Prostate gland (tissue), 2 donors: ENCODE measurements around the gene MBD3. TPM values are rescaled to one million over a fixed set of nuclear protein-coding genes. Genes with fewer than 3 reads are reported as not detected.

ENCODE experiments used
- DNase-seq: peaks from one replicate; pipeline ENCODE4 v3.0.0-alpha.2; 2019; ENCODE audit warnings: low spot score
- H3K27ac ChIP-seq, 2 donors: fragments of 200-600 bp; sonication (generic); 2 replicates each; pipeline ENCODE4 v1.5.1; 2017 to 2019
- H3K27me3 ChIP-seq: fragments of 200-600 bp; sonication (generic); replicated peaks from 2 replicates; pipeline ENCODE4 v1.5.1; 2019; ENCODE audit not compliant: insufficient read depth
- H3K36me3 ChIP-seq, 2 donors: fragments of 200-600 bp; sonication (generic); 1 replicate in 1 of 2; 2 replicates in 1 of 2; pipeline versions ENCODE4 v1.5.1 to v1.8.1; 2017 to 2019
- H3K4me1 ChIP-seq: fragments of 200-600 bp; sonication (generic); replicated peaks from 2 replicates; pipeline ENCODE4 v1.5.1; 2019
- H3K4me3 ChIP-seq, 2 donors: fragments of 200-600 bp; sonication (generic); 2 replicates each; pipeline ENCODE4 v1.5.1; 2017 to 2019
- H3K9me3 ChIP-seq: fragments of 200-600 bp; sonication (generic); 2 replicates; pipeline ENCODE4 v1.5.1; 2017
- POLR2A ChIP-seq: fragments of 450-650 bp; IDR thresholded peaks from one replicate; pipeline ENCODE4 v1.6.1; 2016; ENCODE audit warnings: antibody characterized with exemption, mild to moderate bottlenecking
- POLR2AphosphoS5 ChIP-seq: sonication (generic); formaldehyde crosslinking; IDR thresholded peaks from one replicate; pipeline ENCODE4 v1.6.1; 2017; ENCODE audit warnings: antibody characterized with exemption
- WGBS: methylation state at CpG from one replicate; pipeline ENCODE4 v1.1.5; 2018; 5-methylcytosine and 5-hydroxymethylcytosine counted together
- intact Hi-C: fragments of 100-400 bp; cut with DNase I; formaldehyde crosslinking; loops from one replicate; pipeline ENCODE4 v1.14.2; 2022
- total RNA-seq, 2 donors: library from RNA; depleted of rRNA; stranded (reverse); fragments of >200 nt; gene quantifications; one replicate each; pipeline ENCODE4 v1.1.0, GENCODE V29; 2016
- TF ChIP-seq, protein P1 (sequence below), 4 experiments: fragments of 200-600 bp in 2 of 4; fragments of 450-650 bp in 2 of 4; sonication (generic) in 2 of 4; IDR thresholded peaks; 1 replicate in 3 of 4; 2 replicates in 1 of 4; pipeline ENCODE4 v1.5.1; 2016 to 2019; ENCODE audit warnings: antibody characterized with exemption in 4 of 4, mild to moderate bottlenecking in 2 of 4, moderate library complexity in 2 of 4

The MBD3 gene
- total RNA-seq, 2 donors from 2014 or later: 100 to 166 TPM

DNA sequence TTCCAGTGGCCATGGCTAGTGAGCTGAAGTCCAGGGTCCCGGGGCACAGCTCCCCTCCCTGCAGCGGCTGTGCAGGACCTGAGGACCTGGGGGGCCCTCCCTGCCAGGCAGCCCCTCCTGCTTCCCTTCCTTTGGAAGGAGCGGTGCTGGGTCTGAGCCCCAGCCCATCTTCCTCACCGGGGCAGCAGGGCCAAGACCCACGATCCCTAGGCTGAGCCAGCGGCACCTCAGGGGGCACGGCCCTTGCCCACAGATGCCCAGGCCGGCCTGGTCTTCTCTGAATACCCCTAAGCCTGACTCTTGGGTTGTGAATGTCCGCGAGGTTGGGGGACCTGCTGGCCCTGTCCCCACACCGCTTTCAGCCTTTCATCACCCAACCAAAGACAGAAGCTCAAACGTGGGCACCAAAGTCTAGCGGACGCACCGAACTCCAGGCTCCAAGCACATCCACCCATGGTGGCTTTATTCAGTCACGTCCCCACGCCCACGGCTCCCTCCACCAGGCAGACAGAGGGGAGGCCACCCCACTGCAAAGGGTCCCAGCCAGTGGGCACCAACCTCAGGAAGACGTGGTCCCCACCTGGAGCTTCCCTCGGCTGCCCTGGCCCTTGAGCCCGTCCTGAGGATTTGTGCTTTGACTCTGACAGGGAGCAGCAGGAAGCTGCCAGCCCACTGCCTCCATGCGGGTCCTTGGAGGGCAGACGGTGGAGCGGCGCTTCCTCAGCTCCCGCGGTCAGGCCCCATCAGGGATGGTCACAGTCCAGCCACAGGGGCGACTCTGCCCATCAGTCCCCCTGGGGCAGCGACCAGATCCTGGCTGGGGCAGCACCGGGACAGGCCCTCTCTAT, 16.2 kb downstream of the MBD3 start:
- Histone ChIP-seq H3K9me3 (no peaks in the 10 kb centered on the region), H3K36me3 (no peaks in the 10 kb centered on the region), H3K27ac (no peak overlapping the region), H3K4me3 (no peak overlapping the region), H3K27me3 (no peaks in the 10 kb centered on the region), H3K4me1 (no peaks in the 10 kb centered on the region)
- 84% methylated on average over 25 of the region's 30 CpGs for WGBS
- DNase-seq: no peak
- intact Hi-C loops: no loop called here
- TF ChIP-seq POLR2AphosphoS5: no peak
- TF ChIP-seq POLR2A: no peak
- TF ChIP-seq, protein P1, sequence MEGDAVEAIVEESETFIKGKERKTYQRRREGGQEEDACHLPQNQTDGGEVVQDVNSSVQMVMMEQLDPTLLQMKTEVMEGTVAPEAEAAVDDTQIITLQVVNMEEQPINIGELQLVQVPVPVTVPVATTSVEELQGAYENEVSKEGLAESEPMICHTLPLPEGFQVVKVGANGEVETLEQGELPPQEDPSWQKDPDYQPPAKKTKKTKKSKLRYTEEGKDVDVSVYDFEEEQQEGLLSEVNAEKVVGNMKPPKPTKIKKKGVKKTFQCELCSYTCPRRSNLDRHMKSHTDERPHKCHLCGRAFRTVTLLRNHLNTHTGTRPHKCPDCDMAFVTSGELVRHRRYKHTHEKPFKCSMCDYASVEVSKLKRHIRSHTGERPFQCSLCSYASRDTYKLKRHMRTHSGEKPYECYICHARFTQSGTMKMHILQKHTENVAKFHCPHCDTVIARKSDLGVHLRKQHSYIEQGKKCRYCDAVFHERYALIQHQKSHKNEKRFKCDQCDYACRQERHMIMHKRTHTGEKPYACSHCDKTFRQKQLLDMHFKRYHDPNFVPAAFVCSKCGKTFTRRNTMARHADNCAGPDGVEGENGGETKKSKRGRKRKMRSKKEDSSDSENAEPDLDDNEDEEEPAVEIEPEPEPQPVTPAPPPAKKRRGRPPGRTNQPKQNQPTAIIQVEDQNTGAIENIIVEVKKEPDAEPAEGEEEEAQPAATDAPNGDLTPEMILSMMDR (IDR thresholded peaks at IDR 0.05): no peak

DNA sequence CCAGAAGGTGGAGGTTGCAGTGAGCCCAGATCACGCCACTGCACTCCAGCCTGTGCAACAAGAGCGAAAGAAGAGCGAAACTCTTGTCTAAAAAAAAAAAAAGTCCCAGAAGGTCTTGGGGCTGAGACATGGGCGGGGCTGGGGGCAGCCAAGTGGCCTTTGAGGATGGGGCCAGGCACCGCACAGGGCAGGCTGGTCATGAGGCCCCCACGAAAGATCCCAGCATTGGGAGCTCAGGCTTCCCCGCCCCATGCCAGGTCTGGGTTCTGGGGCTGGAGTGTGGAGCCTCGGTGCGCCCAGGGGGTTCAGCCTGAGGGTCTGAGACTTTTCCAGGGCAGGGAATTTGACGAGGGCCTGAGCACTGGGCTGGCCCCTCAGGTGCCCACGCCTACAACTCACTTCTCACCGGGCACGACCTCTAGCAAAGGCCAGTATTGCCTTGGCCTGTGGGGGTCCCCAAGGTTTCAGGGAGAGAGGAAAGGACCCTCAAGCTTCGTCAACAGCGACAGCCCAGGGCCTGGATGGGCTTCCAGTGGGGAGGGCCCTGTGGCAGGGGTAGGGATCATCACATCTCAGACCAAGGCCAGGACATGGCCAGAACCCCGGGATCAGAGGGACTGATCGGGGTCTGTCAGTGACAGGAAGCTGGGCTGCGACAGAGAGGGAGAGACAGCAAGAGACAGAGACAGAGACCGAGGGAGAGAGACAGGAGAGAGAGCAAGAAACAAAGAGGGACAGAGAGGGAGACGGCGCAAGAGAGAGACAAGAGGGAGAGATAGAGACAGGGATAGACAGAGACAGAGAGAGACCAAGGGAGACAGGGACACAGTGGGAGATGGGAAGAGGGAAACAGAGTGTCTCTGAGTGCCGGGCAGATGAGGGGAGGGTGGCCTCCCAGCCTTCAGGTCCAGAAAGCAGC, 17.1 kb downstream of the MBD3 start:
- no peak overlapping the region for H3K27ac ChIP-seq
- TF ChIP-seq POLR2AphosphoS5: no peak
- TF ChIP-seq, protein P1 (IDR thresholded peaks at IDR 0.05): no peak
- TF ChIP-seq POLR2A: no peak
- no peaks in the 10 kb centered on the region for H3K27me3 ChIP-seq
- intact Hi-C loops: no loop called here
- no peaks in the 10 kb centered on the region for H3K9me3 ChIP-seq
- H3K4me3 ChIP-seq: no peak overlapping the region
- H3K4me1 ChIP-seq: no peaks in the 10 kb centered on the region
- no peak for DNase-seq
- WGBS: 83% methylated on average over 22 of the region's 22 CpGs
- no peaks in the 10 kb centered on the region for H3K36me3 ChIP-seq

DNA sequence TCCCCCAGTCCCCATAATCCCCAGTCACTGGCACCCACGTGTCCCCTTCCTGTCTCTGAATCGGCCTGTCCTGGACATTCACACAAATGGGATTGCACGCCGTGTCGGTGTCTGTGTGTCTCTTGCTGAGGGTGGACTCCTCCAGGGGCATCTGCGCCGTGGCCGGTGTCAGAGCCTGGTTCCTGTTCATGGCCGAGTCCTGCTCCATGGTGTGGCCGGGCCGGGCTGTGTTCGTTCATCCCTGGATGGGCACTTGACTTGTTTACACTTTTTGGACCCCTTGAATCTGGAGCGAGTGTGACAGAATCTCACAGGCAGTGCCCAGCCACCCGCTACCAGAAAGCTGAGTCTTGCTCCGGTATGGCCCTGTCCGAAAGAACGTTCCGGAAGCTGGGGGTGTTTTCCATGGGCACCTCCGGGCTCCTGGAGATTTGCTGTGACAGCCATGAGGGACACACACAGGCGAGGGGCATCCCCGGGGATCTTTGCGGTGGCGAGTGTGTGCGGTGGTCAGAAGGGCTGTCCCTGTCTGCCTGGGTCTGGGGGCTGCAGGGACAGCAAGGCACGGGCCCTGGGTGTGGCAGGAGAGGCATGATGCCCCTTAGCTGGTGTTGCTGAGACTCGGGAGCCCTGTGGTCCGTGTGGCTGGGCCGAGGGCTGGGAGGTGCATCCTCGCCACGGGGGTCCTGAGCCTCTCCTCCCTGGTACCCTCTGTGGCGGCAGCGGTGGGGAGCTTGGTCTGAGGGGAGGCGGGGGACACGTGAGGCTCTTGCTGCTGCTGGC, 18.1 kb downstream of the MBD3 start:
- H3K9me3 ChIP-seq: no peaks in the 10 kb centered on the region
- intact Hi-C loops: no loop called here
- no peaks in the 10 kb centered on the region for H3K36me3 ChIP-seq
- no peak overlapping the region for H3K27ac ChIP-seq
- H3K4me1 ChIP-seq: no peaks in the 10 kb centered on the region
- H3K4me3 ChIP-seq: no peak overlapping the region
- whole genome bisulfite sequencing: 87% methylated on average over 27 of the region's 34 CpGs
- TF ChIP-seq POLR2A (no peak), POLR2AphosphoS5 (no peak)
- TF ChIP-seq, protein P1 (IDR thresholded peaks at IDR 0.05): no peak
- H3K27me3 ChIP-seq: no peaks in the 10 kb centered on the region
- no peak for DNase-seq

DNA sequence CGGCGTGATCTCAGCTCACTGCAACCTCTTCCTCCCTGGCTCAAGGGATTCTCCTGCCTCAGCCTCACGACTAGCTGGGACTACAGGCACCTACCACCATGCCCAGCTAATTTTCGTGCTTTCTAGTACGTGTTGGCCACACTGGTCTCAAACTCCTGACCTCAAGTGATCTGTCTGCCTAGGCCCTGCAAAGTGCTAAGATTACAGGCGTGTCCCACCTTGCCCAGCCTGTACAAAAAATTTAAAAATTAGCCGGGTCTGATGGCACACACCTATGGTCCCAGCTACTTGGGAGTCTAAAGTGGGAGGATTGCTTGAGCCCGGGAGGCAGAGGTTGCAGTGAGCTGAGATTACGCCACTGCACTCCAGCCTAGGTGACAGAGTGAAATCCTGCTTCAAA, 19.9 kb downstream of the MBD3 start:
- no peak overlapping the region for H3K4me3 ChIP-seq
- TF ChIP-seq POLR2A (no peak), POLR2AphosphoS5 (no peak)
- TF ChIP-seq, protein P1 (IDR thresholded peaks at IDR 0.05): no peak
- no peaks in the 10 kb centered on the region for H3K9me3 ChIP-seq
- no peak for DNase-seq
- H3K27me3 ChIP-seq: no peaks in the 10 kb centered on the region
- no peak overlapping the region for H3K27ac ChIP-seq
- peaks cover 4% of the 10 kb centered on the region for H3K4me1 ChIP-seq
- 76% methylated on average over 9 of the region's 9 CpGs for WGBS
- intact Hi-C loops: no loop called here
- H3K36me3 ChIP-seq: no peaks in the 10 kb centered on the region
